Testis (tissue), 3 donors: ENCODE results near the gene IL1RAPL2. TPM values are rescaled to one million over a fixed set of nuclear protein-coding genes. Genes with fewer than 3 reads are reported as not detected.

ENCODE experiments used
- DNase-seq: peaks from one replicate; pipeline ENCODE4 v3.0.0-alpha.2; 2019
- H3K27ac ChIP-seq, 2 donors: fragments of 200-600 bp; sonication (generic); one replicate each; pipeline ENCODE4 v1.5.1; 2019
- H3K27me3 ChIP-seq: fragments of 200-600 bp; sonication (generic); one replicate; pipeline ENCODE4 v1.5.1; 2019
- H3K36me3 ChIP-seq: fragments of 200-600 bp; sonication (generic); one replicate; pipeline ENCODE4 v1.5.1; 2017; ENCODE audit warnings: low read depth; ENCODE audit errors: missing control alignments
- H3K4me1 ChIP-seq: fragments of 200-600 bp; sonication (generic); one replicate; pipeline ENCODE4 v1.5.1; 2019
- H3K4me3 ChIP-seq, 2 donors: fragments of 200-600 bp; sonication (generic); one replicate each; pipeline ENCODE4 v1.5.1; 2017 to 2019
- H3K9me3 ChIP-seq: fragments of 200-600 bp; sonication (generic); one replicate; pipeline ENCODE4 v1.5.1; 2017
- CTCF ChIP-seq, 3 experiments: fragments of 450-650 bp in 2 of 3; fragments of 200-600 bp in 1 of 3; sonication (generic) in 1 of 3; IDR thresholded peaks; one replicate each; pipeline ENCODE4 v1.5.1; 2016 to 2019; ENCODE audit warnings: antibody characterized with exemption in 3 of 3, mild to moderate bottlenecking in 2 of 3, moderate library complexity in 1 of 3
- POLR2A ChIP-seq: fragments of 450-650 bp; IDR thresholded peaks from one replicate; pipeline ENCODE4 v1.6.1; 2017; ENCODE audit warnings: antibody characterized with exemption, mild to moderate bottlenecking, moderate library complexity
- WGBS, 2 donors: methylation state at CpG; one replicate each; pipeline ENCODE4 v1.1.5; 2018; 5-methylcytosine and 5-hydroxymethylcytosine counted together
- intact Hi-C: fragments of 100-400 bp; cut with DNase I; formaldehyde crosslinking; loops from one replicate; pipeline ENCODE4 v1.15.1; 2023; ENCODE audit warnings: low total_unique reads
- polyA plus RNA-seq: library from polyadenylated mRNA; stranded (reverse); fragments of 350-450 nt; fragmentation: Illumina TruSeq; extraction: RNeasy Lipid Tissue Mini Kit (QIAGEN cat#74804); gene quantifications from one replicate; pipeline ENCODE4 v1.2.3, GENCODE V29; 2014; ENCODE audit warnings: low read depth, low replicate concordance; ENCODE audit not compliant: insufficient read depth
- total RNA-seq, 2 donors: library from RNA; depleted of rRNA; stranded (reverse); fragments of >200 nt; gene quantifications; one replicate each; pipeline ENCODE4 v1.2.3, GENCODE V29; 2016

Gene IL1RAPL2
- total and polyA plus RNA-seq, 3 donors from 2014 or later = 0.47 to 1.3 (median 1.2) TPM

GRCh38 chrX:104707042-104707441, 141.0 kb downstream of the IL1RAPL2 start:
- intact Hi-C loops = no loop called here
- Histone ChIP-seq H3K36me3 (no peaks in the 10 kb centered on the region), H3K9me3 (no peaks in the 10 kb centered on the region), H3K27me3 (no peaks in the 10 kb centered on the region), H3K27ac (no peak overlapping the region), H3K4me3 (no peak overlapping the region), H3K4me1 (no peaks in the 10 kb centered on the region)
- 80 to 89% methylated on average over 4 of the region's 4 CpGs for WGBS, 2 donors
- DNase-seq = no peak
- TF ChIP-seq CTCF (IDR thresholded peaks at IDR 0.05) (no peak), POLR2A (no peak)

DNA sequence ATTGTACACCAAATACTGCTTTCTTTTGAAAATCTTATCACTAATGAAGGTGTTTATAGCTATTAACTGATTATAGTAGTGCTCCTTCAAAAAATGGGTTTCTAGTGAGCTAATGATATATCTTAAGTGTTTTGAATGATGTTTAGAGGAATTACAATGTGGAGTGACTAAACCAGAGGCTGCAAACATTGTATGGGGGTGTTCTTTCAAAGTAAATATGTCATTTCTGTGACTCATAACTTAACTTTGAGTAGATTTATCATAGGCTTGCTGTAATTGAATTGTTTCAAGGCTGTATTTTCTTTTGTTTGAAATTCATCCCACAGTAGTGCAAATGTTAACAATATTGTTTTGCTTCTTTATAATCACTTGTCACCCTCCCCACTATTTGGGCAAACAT, 141.6 kb downstream of the IL1RAPL2 start:
- Histone ChIP-seq H3K9me3 (no peaks in the 10 kb centered on the region), H3K4me1 (no peaks in the 10 kb centered on the region), H3K36me3 (no peaks in the 10 kb centered on the region), H3K27me3 (no peaks in the 10 kb centered on the region), H3K4me3 (no peak overlapping the region), H3K27ac (no peak overlapping the region)
- DNase-seq = no peak
- intact Hi-C loops = no loop called here
- TF ChIP-seq POLR2A = no peak
- no peak for TF ChIP-seq CTCF (IDR thresholded peaks at IDR 0.05)

- Histone ChIP-seq H3K27me3 (no peaks in the 10 kb centered on the region), H3K9me3 (no peaks in the 10 kb centered on the region), H3K4me1 (no peaks in the 10 kb centered on the region), H3K36me3 (no peaks in the 10 kb centered on the region), H3K27ac (no peak overlapping the region), H3K4me3 (no peak overlapping the region)
- TF ChIP-seq POLR2A (no peak), CTCF (IDR thresholded peaks at IDR 0.05) (no peak)
- intact Hi-C loops = no loop called here
- WGBS, 2 donors = 18 to 20% methylated on average over 1 of the region's 1 CpG
- no peak for DNase-seq
Observed at GRCh38 chrX:104712515-104712914, 146.5 kb downstream of the IL1RAPL2 start.

- no peak overlapping the region for H3K4me3 ChIP-seq
- no peak for DNase-seq
- 77 to 86% methylated on average over 3 of the region's 3 CpGs for WGBS, 2 donors
- no peak for TF ChIP-seq CTCF (IDR thresholded peaks at IDR 0.05)
- no peak for TF ChIP-seq POLR2A
- H3K27me3 ChIP-seq = no peaks in the 10 kb centered on the region
- H3K4me1 ChIP-seq = no peaks in the 10 kb centered on the region
- H3K9me3 ChIP-seq = no peaks in the 10 kb centered on the region
- no peak overlapping the region for H3K27ac ChIP-seq
- intact Hi-C loops = no loop called here
- no peaks in the 10 kb centered on the region for H3K36me3 ChIP-seq
Observed at GRCh38 chrX:104721854-104722253, 155.9 kb downstream of the IL1RAPL2 start.

GRCh38 chrX:104728456-104728855, 162.5 kb downstream of the IL1RAPL2 start:
- TF ChIP-seq POLR2A (no peak), CTCF (IDR thresholded peaks at IDR 0.05) (no peak)
- no peak for DNase-seq
- H3K36me3 ChIP-seq = no peaks in the 10 kb centered on the region
- no peak overlapping the region for H3K4me3 ChIP-seq
- WGBS, 2 donors = 76 to 86% methylated on average over 3 of the region's 3 CpGs
- no peaks in the 10 kb centered on the region for H3K27me3 ChIP-seq
- no peaks in the 10 kb centered on the region for H3K9me3 ChIP-seq
- intact Hi-C loops = no loop called here
- no peaks in the 10 kb centered on the region for H3K4me1 ChIP-seq
- no peak overlapping the region for H3K27ac ChIP-seq
